ENCODE data around the gene AGBL4.

AGBL4 gene

DNA sequence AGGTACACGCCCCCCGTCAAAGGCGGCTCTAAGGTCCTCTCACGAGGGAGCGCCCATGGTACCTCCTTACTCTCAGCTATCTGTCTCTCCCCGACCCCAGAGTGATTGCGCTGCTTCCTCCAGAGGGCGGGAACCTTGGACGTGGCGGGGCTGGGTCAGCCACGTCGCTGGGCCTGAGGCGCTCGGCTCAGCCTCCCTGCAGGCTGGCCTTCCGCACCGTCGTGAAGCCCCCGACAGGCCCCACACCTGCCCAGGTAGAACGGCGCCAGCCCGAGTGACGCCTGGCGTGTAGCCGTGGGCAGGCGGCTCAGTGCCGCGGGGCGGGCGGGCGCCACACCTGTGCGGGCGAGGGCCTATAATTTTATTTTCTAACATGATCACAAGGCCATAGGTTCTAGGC, 1124.9 kb downstream of the AGBL4 start:
- TF ChIP-seq, protein P1, sequence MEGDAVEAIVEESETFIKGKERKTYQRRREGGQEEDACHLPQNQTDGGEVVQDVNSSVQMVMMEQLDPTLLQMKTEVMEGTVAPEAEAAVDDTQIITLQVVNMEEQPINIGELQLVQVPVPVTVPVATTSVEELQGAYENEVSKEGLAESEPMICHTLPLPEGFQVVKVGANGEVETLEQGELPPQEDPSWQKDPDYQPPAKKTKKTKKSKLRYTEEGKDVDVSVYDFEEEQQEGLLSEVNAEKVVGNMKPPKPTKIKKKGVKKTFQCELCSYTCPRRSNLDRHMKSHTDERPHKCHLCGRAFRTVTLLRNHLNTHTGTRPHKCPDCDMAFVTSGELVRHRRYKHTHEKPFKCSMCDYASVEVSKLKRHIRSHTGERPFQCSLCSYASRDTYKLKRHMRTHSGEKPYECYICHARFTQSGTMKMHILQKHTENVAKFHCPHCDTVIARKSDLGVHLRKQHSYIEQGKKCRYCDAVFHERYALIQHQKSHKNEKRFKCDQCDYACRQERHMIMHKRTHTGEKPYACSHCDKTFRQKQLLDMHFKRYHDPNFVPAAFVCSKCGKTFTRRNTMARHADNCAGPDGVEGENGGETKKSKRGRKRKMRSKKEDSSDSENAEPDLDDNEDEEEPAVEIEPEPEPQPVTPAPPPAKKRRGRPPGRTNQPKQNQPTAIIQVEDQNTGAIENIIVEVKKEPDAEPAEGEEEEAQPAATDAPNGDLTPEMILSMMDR (IDR thresholded peaks at IDR 0.05; ENCODE audit: control extremely low read depth, extremely low read depth, low read depth, missing control alignments) = no peak
- ChIA-PET CTCF (no interaction called here), POLR2A (no interaction called here)
- DNase-seq (ENCODE audit: extremely low spot score) = no peak

DNA sequence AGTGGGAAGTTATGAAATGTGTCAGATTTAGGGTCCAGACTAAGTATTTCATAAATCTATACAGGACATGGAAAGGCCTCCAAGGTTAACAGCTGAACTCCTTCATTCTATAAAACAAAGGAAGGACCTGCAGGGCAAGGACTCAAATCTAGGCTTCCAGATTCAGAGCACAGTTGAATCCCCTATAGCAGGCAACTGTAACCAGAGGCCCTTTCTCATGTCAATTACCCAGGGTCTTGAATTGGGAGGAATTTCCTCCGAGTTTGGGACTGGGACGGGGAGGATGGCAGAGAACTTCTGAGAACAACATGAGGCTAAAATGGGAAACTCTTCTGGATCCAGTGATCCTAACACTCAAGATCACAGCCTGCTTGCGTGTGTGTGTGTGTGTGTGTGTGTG, 1134.1 kb downstream of the AGBL4 start:
- DNase-seq (ENCODE audit: extremely low spot score) = no peak
- TF ChIP-seq, protein P1 (IDR thresholded peaks at IDR 0.05; ENCODE audit: control extremely low read depth, extremely low read depth, low read depth, missing control alignments) = no peak
- ChIA-PET POLR2A (no interaction called here), CTCF (interaction anchor here (1.5 kb wide), 1 partner anchor 14 kb away, joined by 3 read pairs; no protein-coding TSS in a partner anchor)

DNA sequence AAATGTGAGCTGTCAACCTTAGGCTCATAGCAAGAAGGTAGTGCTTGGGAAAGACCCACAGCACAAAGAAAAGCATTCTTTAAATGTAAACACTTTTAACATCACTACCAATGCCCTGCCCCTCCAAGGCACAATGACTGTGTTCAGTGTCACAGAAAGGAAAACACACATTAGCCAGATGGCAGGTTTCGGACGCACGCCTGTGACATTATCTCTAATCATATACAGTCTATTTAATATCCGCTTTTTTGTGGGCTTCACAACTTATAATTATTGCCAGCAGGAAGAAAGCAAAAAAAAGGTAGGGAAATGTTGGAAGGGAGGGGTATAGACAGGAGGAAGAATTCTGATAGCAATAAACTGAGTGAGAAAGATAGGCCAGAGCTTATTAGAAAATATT, 1134.7 kb downstream of the AGBL4 start:
- DNase-seq (ENCODE audit: extremely low spot score) = no peak
- TF ChIP-seq, protein P1 (IDR thresholded peaks at IDR 0.05; ENCODE audit: control extremely low read depth, extremely low read depth, low read depth, missing control alignments) = no peak
- ChIA-PET CTCF (interaction anchor here (1.5 kb wide), 1 partner anchor 15 kb away, joined by 3 read pairs; no protein-coding TSS in a partner anchor), POLR2A (no interaction called here)

DNA sequence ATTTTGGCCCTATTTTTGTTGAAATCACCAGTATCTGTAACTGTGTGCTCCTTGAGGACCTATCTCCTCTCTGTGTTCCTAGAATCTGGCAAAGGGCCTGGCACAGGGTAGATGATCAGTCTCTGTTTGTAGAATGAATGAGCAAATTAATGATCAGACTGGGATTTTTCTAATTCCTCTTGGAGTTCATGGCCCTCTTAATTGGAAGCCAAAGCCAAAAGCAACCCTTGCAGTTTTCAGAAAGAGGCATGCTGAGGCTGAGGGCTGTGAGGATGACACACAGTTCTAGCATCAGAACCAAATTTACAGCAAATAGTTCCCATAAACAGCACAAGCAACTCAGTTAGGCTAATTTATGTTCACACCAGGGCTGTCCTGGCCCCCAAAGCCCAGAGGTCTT, 1136.0 kb downstream of the AGBL4 start:
- ChIA-PET CTCF (interaction anchor here (1.1 kb wide), 1 partner anchor 16 kb away, joined by 3 read pairs; no protein-coding TSS in a partner anchor), POLR2A (no interaction called here)
- no peak for DNase-seq (ENCODE audit: extremely low spot score)
- TF ChIP-seq, protein P1 (IDR thresholded peaks at IDR 0.05; ENCODE audit: control extremely low read depth, extremely low read depth, low read depth, missing control alignments) = no peak

DNA sequence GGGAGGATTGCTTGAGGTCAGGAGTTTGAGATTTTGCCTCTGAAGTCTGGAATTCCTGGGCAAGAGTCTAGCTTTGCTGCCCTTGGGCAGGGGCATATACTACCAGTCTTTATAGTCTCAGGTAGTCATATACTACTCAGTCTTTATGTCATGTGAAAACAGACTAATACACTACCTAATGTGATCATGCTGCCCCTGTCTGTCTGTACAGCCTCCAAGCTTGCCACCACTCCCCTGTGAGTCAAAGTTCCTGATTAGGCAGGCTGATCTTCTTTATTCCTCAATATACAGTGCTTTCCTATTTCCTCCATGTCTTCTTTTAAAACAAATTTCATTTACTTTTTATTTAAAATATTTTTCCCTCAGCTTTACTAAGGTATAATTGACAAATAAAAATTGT, 1141.7 kb downstream of the AGBL4 start:
- TF ChIP-seq, protein P1 (IDR thresholded peaks at IDR 0.05; ENCODE audit: control extremely low read depth, extremely low read depth, low read depth, missing control alignments) = no peak
- no peak for DNase-seq (ENCODE audit: extremely low spot score)
- ChIA-PET CTCF (interaction anchor here (1.0 to 2.1 kb wide), 2 partner anchors 11 to 25 kb away, joined by 3 to 6 read pairs; no protein-coding TSS in a partner anchor), POLR2A (no interaction called here)

DNA sequence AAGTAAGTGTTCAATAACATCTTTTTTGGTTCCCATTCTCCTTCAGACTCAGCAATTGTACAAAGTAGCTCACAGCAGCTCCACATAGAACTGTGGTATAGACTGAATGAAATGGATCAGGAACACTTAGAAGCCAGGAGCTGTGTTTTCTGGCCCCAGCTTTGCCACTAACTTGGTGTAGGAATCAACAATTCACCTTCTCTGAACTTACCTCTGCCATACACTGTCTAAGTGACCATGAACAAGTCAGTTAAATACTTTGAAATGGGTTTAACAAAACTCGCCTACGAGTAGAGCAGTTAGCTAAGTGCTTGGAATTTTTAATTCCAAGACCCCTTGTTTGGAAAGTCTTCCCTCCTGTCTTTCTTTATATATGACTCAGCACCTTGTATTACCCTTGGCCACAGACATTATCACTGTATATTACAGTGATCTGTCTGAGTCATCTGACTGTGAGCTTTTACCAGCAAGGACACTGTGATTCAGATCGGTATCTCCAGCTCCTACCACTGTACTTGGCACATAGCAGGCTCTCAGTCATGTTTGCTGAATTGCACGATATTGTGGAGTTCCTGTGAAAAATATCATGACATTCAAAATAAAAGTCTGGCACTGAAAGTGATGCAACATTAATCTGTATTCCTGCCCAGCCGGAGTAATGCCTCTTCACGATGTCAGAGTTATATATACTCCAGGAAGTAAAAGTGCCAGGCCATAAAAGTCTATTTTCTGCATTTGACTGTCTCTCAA, 1145.4 kb downstream of the AGBL4 start:
- ChIA-PET CTCF (interaction anchor here (1.7 to 2.5 kb wide), 2 partner anchors 10 to 40 kb away, joined by 3 to 8 read pairs; no protein-coding TSS in a partner anchor), POLR2A (no interaction called here)
- TF ChIP-seq, protein P1 (IDR thresholded peaks at IDR 0.05; ENCODE audit: control extremely low read depth, extremely low read depth, low read depth, missing control alignments) = no peak
- no peak for DNase-seq (ENCODE audit: extremely low spot score)

Measured in GM10248 (cell line).